DMS53 treated with DMSO at 0.1 percent for 48 hours (cell line): ENCODE data around the gene PTPRN2.

Experiments
- DNase-seq: peaks from one replicate; lab custom pipeline; 2025; ENCODE audit not compliant: unreplicated experiment; lab: John Stamatoyannopoulos, UW

Gene PTPRN2

DNA sequence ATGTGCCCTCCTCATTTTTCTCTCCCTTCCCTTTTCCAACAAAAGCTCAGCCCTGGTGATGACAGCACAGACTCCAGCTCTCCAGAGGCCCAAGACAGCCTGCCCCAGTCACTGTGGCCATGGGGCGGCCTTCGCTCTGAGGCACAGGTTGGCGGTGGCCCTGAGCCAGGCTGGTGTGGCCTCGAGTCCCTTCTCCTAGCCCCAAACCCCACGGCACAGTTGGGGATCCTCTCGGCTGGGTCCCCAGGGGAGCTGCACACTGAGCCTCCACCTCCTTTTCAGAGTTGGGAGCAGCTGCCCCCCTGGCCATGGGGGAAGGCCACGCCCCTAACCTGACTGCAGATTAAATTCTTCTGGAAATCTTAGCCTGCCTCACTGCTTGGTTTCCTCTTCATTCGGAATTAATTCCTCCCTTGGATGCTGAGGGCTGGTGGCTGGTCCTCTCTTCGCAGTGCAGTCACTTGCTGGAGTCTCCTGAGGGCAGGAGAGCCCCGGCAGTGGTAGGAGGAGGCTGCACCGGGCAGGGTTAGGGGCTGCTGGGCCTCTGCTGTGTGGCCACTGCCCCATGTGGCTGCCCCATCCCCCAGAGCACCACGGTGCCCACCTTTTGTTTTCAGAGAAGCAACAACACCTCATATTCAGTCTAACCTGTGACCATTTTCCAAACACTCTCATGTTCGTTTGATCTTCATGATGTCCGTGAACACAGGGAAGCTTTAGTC is 824.2 kb downstream of the PTPRN2 start:
- DNase-seq, result no peak

DNA sequence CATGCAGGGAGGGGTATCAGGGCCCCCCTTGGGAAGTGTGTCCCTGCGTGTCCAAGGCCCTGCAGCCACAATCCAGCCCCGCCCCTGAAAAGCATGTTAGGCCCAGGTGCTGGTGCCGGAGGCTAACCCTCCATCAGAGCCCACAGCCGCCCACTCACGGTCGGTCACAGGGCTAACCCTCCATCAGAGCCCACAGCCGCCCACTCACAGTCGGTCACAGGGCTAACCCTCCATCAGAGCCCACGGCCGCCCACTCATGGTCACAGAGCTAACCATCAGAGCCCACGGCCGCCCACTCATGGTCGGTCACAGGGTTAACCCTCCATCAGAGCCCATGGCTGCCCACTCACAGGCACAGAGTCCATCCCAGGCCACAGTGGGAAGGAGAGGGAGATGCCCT is 824.8 kb downstream of the PTPRN2 start:
- no peak for DNase-seq

GRCh38 chr7:157760004-157760730 is 827.5 kb downstream of the PTPRN2 start:
- DNase-seq, result no peak

DNA sequence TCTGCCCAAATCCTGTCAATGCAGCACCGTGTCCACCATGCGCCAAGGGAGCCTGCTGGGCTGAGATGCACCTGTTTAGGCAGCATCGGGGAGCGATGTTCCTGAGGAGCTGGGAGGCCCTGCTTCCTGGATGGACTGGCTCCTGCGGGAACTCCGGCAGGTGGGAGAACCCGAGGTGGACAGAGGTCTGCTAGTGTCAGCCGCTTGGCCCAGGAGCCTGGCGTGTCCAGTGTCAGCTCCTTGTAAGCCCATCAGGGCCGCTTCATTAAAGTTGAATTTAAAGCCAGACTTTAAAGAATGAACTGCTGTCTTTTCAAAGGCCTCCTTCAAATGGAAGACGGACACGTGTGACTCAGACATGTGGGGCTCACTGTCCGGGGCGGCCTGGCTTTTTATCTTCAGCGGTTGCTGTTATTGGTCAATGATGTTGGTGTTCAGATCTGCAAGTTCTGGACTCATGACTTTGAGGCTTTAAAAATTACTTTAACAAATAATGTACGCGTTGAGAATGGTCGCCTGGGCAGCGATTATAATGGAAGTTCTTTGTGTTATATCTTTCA is 828.3 kb downstream of the PTPRN2 start:
- no peak for DNase-seq

DNA sequence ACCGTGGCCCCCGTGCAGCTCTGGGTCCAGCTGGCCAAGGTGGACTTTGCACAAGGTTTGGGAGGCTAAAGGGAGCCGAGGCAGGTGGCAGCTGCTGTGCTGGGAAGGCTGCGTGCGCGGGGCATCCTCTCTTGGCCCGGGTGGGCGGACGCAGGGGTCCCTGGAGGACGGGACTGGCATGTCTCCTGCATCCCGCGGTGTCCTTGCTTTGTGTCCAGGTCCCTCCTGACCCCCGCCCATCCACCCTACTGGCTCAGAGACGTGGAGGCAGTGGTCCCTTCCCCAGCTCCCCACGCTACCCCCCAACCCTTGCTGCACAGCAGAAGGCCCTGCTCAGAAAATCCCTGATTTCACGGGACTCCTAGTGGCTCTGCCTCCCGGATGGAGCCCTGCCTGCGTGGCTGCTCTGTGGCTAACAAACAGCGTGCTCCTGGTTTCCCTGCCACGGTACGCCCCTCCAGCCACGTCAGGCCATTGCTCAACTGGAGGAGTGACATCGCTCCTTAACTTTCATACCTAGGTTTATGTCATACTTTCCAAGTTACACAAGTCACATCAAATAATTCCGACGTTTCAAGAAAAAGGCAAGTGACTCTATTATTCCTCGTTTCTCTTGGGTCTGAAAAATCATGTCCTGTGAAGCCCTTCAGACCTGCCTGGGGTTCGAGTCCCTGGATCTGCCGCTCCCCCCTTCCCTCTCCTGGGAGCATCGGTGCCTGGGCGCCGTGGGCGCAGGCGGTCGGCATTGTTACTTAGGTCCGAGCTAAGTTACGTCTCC is 829.0 kb downstream of the PTPRN2 start:
- no peak for DNase-seq

- DNase-seq, result no peak
Observed at GRCh38 chr7:157757776-157758467, 829.7 kb downstream of the PTPRN2 start.

DNA sequence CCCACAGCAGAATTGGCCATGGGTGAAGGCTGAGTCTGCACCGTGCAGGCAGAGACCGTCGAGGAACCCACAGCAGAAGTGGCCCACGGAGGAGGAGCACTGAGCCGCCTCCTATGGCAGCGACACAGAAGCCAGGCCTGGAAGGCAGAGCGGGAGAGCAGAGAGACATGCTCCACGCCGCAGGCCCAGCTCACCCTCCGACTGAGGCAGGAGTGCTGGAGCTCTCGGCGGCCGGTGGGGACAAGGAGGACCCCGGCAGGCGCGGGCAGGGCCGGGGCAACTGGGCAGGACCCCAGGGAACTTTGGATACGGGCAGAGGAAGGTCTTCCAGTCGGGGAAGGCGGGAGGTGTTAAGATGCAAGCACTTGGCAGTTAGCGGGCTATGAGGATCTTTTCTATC is 830.4 kb downstream of the PTPRN2 start:
- DNase-seq, result no peak

GRCh38 chr7:157755741-157756140 is 831.9 kb downstream of the PTPRN2 start:
- DNase-seq, result no peak

DNA sequence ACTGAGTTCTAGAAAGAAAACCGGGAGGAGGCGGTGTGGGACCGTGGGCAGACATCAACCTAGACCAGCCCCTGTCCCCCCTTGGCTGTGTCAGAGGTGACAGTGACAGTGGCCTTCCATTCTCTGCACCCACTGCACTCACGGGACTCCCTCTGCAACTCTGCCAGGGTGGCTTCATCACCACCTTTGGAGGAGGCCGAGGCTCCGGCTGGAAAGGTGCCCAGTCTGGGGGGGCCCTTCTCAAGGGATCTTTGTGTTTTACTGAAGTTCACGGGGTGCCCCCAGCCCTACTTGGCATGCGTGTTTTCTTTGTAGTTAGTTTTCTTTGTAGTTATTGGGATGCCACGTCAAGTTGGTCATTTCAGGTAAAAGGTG is 833.2 kb downstream of the PTPRN2 start:
- DNase-seq, result no peak

- DNase-seq, result no peak
Observed at GRCh38 chr7:157753713-157754415, 833.8 kb downstream of the PTPRN2 start.

DNA sequence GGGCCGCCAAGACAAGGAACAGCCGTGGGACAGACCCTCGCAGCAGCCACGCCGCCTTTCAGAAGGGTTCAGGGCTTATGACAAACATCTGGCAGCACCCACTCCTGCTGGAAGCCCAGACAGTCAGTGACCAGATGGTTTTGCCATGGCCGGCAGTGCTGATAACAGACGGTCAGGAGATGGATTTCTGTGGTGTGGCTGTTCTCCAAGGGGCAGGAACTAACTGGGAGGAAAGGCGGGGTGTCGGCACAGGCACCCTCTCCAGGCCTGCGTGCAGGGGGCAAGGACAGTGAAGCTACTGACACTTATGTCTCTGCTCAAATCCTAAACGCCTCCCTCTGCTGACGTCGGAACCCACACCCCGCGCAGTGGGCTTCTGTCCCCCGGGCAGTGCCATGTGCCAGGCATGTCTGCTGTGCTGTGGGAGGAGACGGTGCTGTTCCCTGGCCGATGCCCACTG is 834.8 kb downstream of the PTPRN2 start:
- DNase-seq, result no peak

GRCh38 chr7:157751951-157752673 is 835.5 kb downstream of the PTPRN2 start:
- no peak for DNase-seq

DNA sequence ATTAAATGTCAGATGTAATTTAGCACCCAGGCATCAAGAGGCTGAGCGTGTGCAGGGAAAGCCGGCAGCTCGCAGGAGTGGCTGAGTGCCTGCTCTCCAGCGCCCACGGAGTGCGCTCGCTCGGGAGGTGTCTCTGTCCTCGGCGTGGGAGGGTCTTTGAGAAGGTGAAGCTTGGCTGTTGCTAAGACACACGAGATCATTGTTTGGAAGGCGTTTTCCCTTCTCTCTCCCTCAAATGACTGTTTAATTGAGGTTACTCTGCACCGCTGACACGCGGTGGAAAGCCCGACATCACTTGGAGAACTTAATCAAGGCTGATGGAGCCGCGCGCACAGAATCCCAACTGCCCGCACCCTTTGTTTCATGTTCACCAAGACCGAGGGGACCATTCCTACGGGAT is 836.2 kb downstream of the PTPRN2 start:
- DNase-seq, result no peak

DNA sequence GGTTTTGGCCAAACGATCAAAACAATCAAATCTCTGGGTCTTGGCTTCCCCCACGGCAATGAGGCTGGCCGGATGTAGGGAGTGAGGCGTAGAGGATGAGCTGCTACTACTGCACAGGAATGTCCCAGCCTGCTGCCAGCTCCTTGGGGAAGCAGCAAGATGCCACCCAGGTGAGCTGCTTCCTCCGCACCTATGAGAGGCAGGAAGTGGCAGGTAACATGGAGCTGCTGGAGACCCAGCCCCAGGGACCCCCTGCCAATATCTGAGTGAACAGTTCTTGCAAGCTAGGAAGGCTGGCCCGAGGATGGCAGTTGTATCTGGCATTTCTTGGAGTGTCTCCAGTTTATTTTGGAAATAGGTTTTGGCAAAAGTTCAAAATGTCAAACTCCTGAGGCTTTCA is 837.3 kb downstream of the PTPRN2 start:
- DNase-seq, result no peak

DNA sequence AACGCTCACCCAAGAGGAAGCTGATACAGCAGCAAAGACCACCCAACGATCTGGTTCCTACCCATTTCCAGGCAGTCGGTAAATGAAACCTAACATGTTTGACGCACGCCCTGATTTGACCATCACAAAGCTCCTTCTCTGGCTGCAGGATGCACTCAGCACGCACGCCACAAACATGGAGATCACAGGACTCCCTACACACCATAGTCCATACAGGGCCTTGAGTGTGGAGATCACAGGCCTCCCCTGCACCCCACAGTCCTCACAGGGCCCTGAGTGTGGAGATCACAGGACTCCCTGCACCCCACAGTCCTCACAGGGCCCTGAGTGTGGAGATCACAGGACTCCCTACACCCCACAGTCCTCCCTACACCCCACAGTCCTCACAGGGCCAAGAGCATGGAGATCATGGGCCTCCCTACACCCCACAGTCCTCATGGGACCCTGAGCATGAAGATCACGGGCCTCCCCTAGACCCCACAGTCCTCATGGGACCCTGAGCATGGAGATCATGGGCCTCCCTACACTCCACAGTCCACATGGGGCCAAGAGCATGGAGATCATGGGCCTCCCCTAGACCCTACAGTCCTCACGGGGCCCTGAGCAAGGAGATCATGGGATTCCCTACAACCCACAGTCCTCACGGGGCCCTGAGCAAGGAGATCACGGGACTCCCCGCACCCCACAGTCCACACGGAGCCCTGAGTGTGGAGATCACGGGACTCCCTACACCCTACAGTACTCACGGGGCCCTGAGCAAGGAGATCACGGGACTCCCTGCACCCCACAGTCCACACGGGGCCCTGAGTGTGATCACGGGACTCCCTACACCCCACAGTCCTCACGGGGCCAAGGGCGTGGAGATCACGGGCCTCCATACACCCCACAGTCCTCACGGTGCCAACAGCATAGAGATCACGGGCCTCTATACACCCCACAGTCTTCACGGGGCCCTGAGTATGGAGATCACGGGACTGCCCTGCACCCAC is 841.6 kb downstream of the PTPRN2 start:
- no peak for DNase-seq

GRCh38 chr7:157744786-157745601 is 842.6 kb downstream of the PTPRN2 start:
- DNase-seq, result no peak

- no peak for DNase-seq
Observed at GRCh38 chr7:157743781-157744525, 843.7 kb downstream of the PTPRN2 start.
